Measurements from ENCODE around the gene GLTPD2.

GRCh38 chr17:4768298-4768697, 20.5 kb upstream of the GLTPD2 start:
- no peak for TF ChIP-seq POLR2AphosphoS5 (IDR thresholded peaks at IDR 0.05; ENCODE audit: low read depth, low read length)
- TF ChIP-seq CTCF (IDR thresholded peaks at IDR 0.05), result no peak
- TF ChIP-seq SIN3A (IDR thresholded peaks at IDR 0.05; ENCODE audit: borderline replicate concordance, insufficient read depth, low read depth, low read length), result no peak

Data from Panc1 (cell line).